Suppressor macrophage treated with lipopolysaccharide for 1 hour (primary cell): ENCODE data around the gene LRRN1.
A peak's percentile ranks its signal among the peaks of the same experiment; 100 is the strongest.
"Not testable (repeated sequence)": the region's sequence is repeated elsewhere in the genome, so short reads cannot be mapped to it uniquely, and the experiment has no call there.

Experiments
- DNase-seq, 3 donors: peaks; one replicate each; pipeline ENCODE4 v3.0.0-alpha.2; 2020 to 2022

The LRRN1 gene

GRCh38 chr3:3813013-3813412 is 13.8 kb downstream of the LRRN1 start:
- no peak for DNase-seq

GRCh38 chr3:3815206-3815605 is 16.0 kb downstream of the LRRN1 start:
- DNase-seq, result no peak

- DNase-seq, result no peak
These were observed 16.8 kb downstream of the LRRN1 start for GRCh38 chr3:3816034-3816433.

GRCh38 chr3:3817865-3818264 is 18.6 kb downstream of the LRRN1 start:
- DNase-seq, result peak; percentile 56 to 78 (median 75)

- DNase-seq, result no peak
These were observed 22.5 kb downstream of the LRRN1 start for GRCh38 chr3:3821777-3822176.

GRCh38 chr3:3825035-3825434 is 25.8 kb downstream of the LRRN1 start:
- DNase-seq, result no peak

GRCh38 chr3:3826521-3826920 is 27.3 kb downstream of the LRRN1 start:
- no peak for DNase-seq

GRCh38 chr3:3827111-3827510 is 27.9 kb downstream of the LRRN1 start:
- no peak for DNase-seq

GRCh38 chr3:3828417-3828816 is 29.2 kb downstream of the LRRN1 start:
- DNase-seq, result not testable (repeated sequence)

- no peak for DNase-seq
These were observed 37.6 kb downstream of the LRRN1 start for GRCh38 chr3:3836845-3837244.

- no peak for DNase-seq
These were observed 43.1 kb downstream of the LRRN1 start for GRCh38 chr3:3842356-3842755.

GRCh38 chr3:3847994-3848922 is 49.0 kb downstream of the LRRN1 start:
- DNase-seq, result no peak

GRCh38 chr3:3848923-3849275 is 49.7 kb downstream of the LRRN1 start:
- no peak for DNase-seq

- peak in 2 of 3 donors; percentile 1 to 7 for DNase-seq
These were observed 52.5 kb downstream of the LRRN1 start for GRCh38 chr3:3851621-3852323.

- DNase-seq, result no peak
These were observed 54.3 kb downstream of the LRRN1 start for GRCh38 chr3:3853544-3853943.

- DNase-seq, result no peak
These were observed 55.8 kb downstream of the LRRN1 start for GRCh38 chr3:3855056-3855455.

GRCh38 chr3:3860235-3860634 is 61.0 kb downstream of the LRRN1 start:
- no peak for DNase-seq

- no peak for DNase-seq
These were observed 63.3 kb downstream of the LRRN1 start for GRCh38 chr3:3862534-3862933.

- DNase-seq, result no peak
These were observed 76.3 kb downstream of the LRRN1 start for GRCh38 chr3:3875491-3875890.

GRCh38 chr3:3881050-3881449 is 81.8 kb downstream of the LRRN1 start:
- no peak for DNase-seq

- not testable (repeated sequence) for DNase-seq
These were observed 88.1 kb downstream of the LRRN1 start for GRCh38 chr3:3887311-3887710.

GRCh38 chr3:3893590-3893989 is 94.4 kb downstream of the LRRN1 start:
- DNase-seq, result no peak
